ENCODE data around the gene MYO15A. TPM values are rescaled to one million over a fixed set of nuclear protein-coding genes. Genes with fewer than 3 reads are reported as not detected.

The MYO15A gene
- total RNA-seq, 1 donor from 2014 or later, result 0.25 TPM

DNA sequence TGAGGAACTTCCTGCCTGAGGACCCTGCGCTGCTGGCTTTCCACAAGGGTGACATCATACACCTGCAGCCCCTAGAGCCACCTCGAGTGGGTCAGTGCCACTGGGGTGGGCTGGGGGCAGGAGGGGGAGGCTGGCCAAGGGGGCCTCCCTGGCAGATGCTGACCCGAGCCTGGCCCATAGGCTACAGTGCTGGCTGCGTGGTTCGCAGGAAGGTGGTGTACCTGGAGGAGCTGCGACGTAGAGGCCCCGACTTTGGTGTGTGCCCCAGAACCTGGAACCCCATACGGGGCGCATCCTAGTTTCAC is 48.4 kb downstream of the MYO15A start:
- DNase-seq, result no peak
- no peaks in the 10 kb centered on the region for H3K36me3 ChIP-seq
- H3K9me3 ChIP-seq (replicated peaks), result no peaks in the 10 kb centered on the region
- no peak overlapping the region for H3K4me3 ChIP-seq
- no peaks in the 10 kb centered on the region for H3K27me3 ChIP-seq (ENCODE audit: low read depth)
- intact Hi-C loops (cut with micrococcal nuclease), result no loop called here
- TF ChIP-seq, protein P1, sequence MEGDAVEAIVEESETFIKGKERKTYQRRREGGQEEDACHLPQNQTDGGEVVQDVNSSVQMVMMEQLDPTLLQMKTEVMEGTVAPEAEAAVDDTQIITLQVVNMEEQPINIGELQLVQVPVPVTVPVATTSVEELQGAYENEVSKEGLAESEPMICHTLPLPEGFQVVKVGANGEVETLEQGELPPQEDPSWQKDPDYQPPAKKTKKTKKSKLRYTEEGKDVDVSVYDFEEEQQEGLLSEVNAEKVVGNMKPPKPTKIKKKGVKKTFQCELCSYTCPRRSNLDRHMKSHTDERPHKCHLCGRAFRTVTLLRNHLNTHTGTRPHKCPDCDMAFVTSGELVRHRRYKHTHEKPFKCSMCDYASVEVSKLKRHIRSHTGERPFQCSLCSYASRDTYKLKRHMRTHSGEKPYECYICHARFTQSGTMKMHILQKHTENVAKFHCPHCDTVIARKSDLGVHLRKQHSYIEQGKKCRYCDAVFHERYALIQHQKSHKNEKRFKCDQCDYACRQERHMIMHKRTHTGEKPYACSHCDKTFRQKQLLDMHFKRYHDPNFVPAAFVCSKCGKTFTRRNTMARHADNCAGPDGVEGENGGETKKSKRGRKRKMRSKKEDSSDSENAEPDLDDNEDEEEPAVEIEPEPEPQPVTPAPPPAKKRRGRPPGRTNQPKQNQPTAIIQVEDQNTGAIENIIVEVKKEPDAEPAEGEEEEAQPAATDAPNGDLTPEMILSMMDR (IDR thresholded peaks at IDR 0.05; ENCODE audit: borderline replicate concordance), result no peak
- H3K27ac ChIP-seq (replicated peaks), result peak overlapping the region; percentile 8
- peaks cover 22% of the 10 kb centered on the region for H3K4me1 ChIP-seq

GRCh38 chr17:18157354-18157985 is 48.9 kb downstream of the MYO15A start:
- DNase-seq, result no peak
- Histone ChIP-seq H3K27ac (replicated peaks) (peak overlapping the region; percentile 64), H3K4me1 (peaks cover 22% of the 10 kb centered on the region), H3K9me3 (replicated peaks) (no peaks in the 10 kb centered on the region), H3K4me3 (peak overlapping the region; percentile 66), H3K27me3 (ENCODE audit: low read depth) (no peaks in the 10 kb centered on the region), H3K36me3 (no peaks in the 10 kb centered on the region)
- intact Hi-C loops (cut with micrococcal nuclease), result no loop called here
- TF ChIP-seq, protein P1 (IDR thresholded peaks at IDR 0.05; ENCODE audit: borderline replicate concordance), result no peak

DNA sequence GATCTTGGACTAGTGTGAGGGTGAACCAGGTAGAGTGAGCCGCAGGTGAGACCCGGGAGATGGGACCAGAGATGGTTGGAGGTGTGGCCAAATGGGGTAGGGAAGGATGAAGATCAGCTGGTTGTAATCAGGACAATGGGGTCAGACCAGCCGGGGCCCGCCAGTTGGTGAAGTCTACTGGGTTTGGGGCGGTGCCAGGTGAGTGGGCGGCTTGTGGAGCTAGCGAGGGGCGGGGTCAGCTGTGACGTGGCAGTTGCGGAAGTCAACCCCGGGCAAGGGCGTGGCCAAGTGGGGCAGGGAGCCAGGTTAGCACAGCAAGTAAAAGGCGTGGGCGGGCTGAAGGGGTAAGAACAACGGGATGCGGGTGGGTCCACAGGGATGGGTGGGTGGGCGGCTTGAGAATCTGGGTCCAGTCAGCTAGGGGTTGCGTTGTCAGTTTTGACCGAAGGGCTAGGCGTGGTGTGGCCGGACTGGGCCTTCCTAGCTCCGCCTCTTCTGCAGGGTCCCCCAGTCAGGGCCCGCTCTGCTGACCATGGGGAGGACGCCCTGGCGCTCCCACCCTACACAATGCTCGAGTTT is 49.6 kb downstream of the MYO15A start:
- peak; percentile 93 for DNase-seq
- Histone ChIP-seq H3K27ac (replicated peaks) (peak overlapping the region; percentile 64), H3K4me1 (peaks cover 17% of the 10 kb centered on the region), H3K9me3 (replicated peaks) (no peaks in the 10 kb centered on the region), H3K4me3 (peak overlapping the region; percentile 66), H3K27me3 (ENCODE audit: low read depth) (no peaks in the 10 kb centered on the region), H3K36me3 (no peaks in the 10 kb centered on the region)
- intact Hi-C loops (cut with micrococcal nuclease), result no loop called here
- TF ChIP-seq, protein P1 (IDR thresholded peaks at IDR 0.05; ENCODE audit: borderline replicate concordance), result no peak

- Histone ChIP-seq H3K9me3 (replicated peaks) (no peaks in the 10 kb centered on the region), H3K4me1 (peaks cover 8% of the 10 kb centered on the region), H3K27ac (replicated peaks) (no peak overlapping the region), H3K36me3 (no peaks in the 10 kb centered on the region), H3K27me3 (ENCODE audit: low read depth) (no peaks in the 10 kb centered on the region), H3K4me3 (no peak overlapping the region)
- TF ChIP-seq, protein P1 (IDR thresholded peaks at IDR 0.05; ENCODE audit: borderline replicate concordance), result no peak
- no peak for DNase-seq
- intact Hi-C loops (cut with micrococcal nuclease), result no loop called here
These were observed 51.1 kb downstream of the MYO15A start for GRCh38 chr17:18159551-18160120.

- Histone ChIP-seq H3K27ac (replicated peaks) (no peak overlapping the region), H3K9me3 (replicated peaks) (no peaks in the 10 kb centered on the region), H3K4me1 (peaks cover 8% of the 10 kb centered on the region), H3K4me3 (no peak overlapping the region), H3K27me3 (ENCODE audit: low read depth) (no peaks in the 10 kb centered on the region), H3K36me3 (no peaks in the 10 kb centered on the region)
- TF ChIP-seq, protein P1 (IDR thresholded peaks at IDR 0.05; ENCODE audit: borderline replicate concordance), result no peak
- intact Hi-C loops (cut with micrococcal nuclease), result no loop called here
- no peak for DNase-seq
These were observed 51.7 kb downstream of the MYO15A start for GRCh38 chr17:18160128-18160856.
